ENCODE results near the gene CTPS2. TPM values are rescaled to one million over a fixed set of nuclear protein-coding genes. Genes with fewer than 3 reads are reported as not detected.

The CTPS2 gene
- total and polyA plus RNA-seq, 2 donors (not counting 3 experiments of a cell fraction or from before 2014, with no cell fraction given): 7.4 to 15.7 TPM

DNA sequence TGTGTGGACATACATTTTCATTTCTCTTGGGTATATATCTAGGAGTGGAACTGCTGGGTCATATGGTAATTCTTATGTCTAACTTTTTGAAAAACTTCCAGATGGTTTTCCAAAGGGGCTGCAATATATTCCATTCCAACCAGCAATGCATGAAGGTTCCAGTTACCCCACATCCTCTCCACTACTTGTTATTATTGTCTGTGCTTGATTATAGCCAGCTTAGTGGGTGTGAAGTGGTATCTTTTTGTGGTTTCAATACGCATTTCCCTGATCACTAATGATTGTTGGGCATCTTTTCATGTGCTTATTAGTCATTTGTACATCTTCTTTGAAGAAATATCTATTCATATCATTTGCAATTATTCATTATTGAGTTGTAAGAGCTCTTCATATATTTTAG is 94.0 kb downstream of the CTPS2 start:
- no peaks in the 10 kb centered on the region for H3K4me1 ChIP-seq (ENCODE audit: control insufficient read depth, extremely low read depth, insufficient read depth, low read length)
- H2AFZ ChIP-seq (ENCODE audit: low read depth, low read length): no peak overlapping the region
- DNase-seq (ENCODE audit: low read depth, low spot score) (no peak), FAIRE-seq (peak; percentile 53)
- no peak overlapping the region for H3K9ac ChIP-seq (replicated peaks; ENCODE audit: extremely low read depth, insufficient read depth, low read length)
- H3K79me2 ChIP-seq (ENCODE audit: control insufficient read depth, insufficient read depth, low read length): no peaks in the 10 kb centered on the region
- TF ChIP-seq POLR2AphosphoS5 (IDR thresholded peaks at IDR 0.05; ENCODE audit: insufficient read depth, low read depth, low read length) (no peak), JUN (IDR thresholded peaks at IDR 0.05; ENCODE audit: borderline replicate concordance, insufficient read depth, insufficient read length, low read depth) (no peak), GATA2 (IDR thresholded peaks at IDR 0.05; ENCODE audit: insufficient read depth, insufficient read length, low read depth, low read length) (no peak)
- intact Hi-C loops (cut with micrococcal nuclease): no loop called here
- H3K4me3 ChIP-seq (replicated peaks in 1 of 3; ENCODE audit: insufficient read depth in 1 of 3, low read depth in 1 of 3, low read length in 3 of 3): no peak overlapping the region
- ChIA-PET POLR2A (no interaction called here), CTCF (no interaction called here)
- no peaks in the 10 kb centered on the region for H3K9me3 ChIP-seq (replicated peaks; ENCODE audit: control insufficient read depth, insufficient read depth, low read length)
- H3K9me1 ChIP-seq (replicated peaks; ENCODE audit: control insufficient read depth, extremely low read depth, insufficient read depth, low read length): no peaks in the 10 kb centered on the region
- no peaks in the 10 kb centered on the region for H3K36me3 ChIP-seq (ENCODE audit: control insufficient read depth in 2 of 2, extremely low read depth in 1 of 2, insufficient read depth in 2 of 2, low read length in 2 of 2)
- no peak overlapping the region for H3K27ac ChIP-seq (ENCODE audit: insufficient read depth, low read depth, low read length)
- H3K27me3 ChIP-seq (ENCODE audit: control insufficient read depth in 2 of 2, insufficient read depth in 2 of 2, low read length in 2 of 2): no peaks in the 10 kb centered on the region
- no peaks in the 10 kb centered on the region for H4K20me1 ChIP-seq (replicated peaks; ENCODE audit: control insufficient read depth, extremely low read depth, insufficient read depth, low read length)
- no TSS peak for BruUV-seq (replicated peaks)
- dilution Hi-C loops (cut with MboI; ENCODE audit: extremely low pct_ligation_motif_present, low sequenced_read_pairs): no loop called here
- H3K4me2 ChIP-seq (ENCODE audit: insufficient read depth, low read length): no peak overlapping the region

DNA sequence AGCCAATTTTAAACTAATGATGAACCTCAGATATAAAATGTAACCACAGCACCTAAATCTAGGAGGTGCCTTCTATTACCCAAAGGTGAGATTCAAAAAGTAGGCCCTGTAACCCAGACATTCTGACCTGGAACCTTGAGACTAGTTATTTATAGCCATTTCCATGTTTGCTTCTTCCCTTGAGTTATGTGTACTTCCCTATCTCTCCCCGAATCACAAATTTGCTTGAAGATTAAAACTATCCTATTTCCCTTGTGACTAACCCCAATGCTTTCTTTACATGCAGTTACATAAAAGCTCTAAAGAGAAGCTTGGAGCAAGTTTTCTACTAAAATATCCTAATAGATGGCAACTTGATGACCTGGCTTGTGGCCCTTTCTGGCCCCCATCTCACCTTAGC is 95.1 kb downstream of the CTPS2 start:
- H3K9ac ChIP-seq (replicated peaks; ENCODE audit: extremely low read depth, insufficient read depth, low read length): no peak overlapping the region
- no peaks in the 10 kb centered on the region for H3K27me3 ChIP-seq (ENCODE audit: control insufficient read depth in 2 of 2, insufficient read depth in 2 of 2, low read length in 2 of 2)
- H2AFZ ChIP-seq (ENCODE audit: low read depth, low read length): no peak overlapping the region
- no peak overlapping the region for H3K4me2 ChIP-seq (ENCODE audit: insufficient read depth, low read length)
- ChIA-PET CTCF (no interaction called here), POLR2A (interaction anchor here (0.6 kb wide), 1 partner anchor 125 kb away, joined by 3 read pairs; no protein-coding TSS in a partner anchor)
- H3K36me3 ChIP-seq (ENCODE audit: control insufficient read depth in 2 of 2, extremely low read depth in 1 of 2, insufficient read depth in 2 of 2, low read length in 2 of 2): no peaks in the 10 kb centered on the region
- no peaks in the 10 kb centered on the region for H3K4me1 ChIP-seq (ENCODE audit: control insufficient read depth, extremely low read depth, insufficient read depth, low read length)
- dilution Hi-C loops (cut with MboI; ENCODE audit: extremely low pct_ligation_motif_present, low sequenced_read_pairs) (no loop called here), intact Hi-C loops (cut with micrococcal nuclease) (no loop called here)
- DNase-seq (ENCODE audit: low read depth, low spot score): no peak
- H3K79me2 ChIP-seq (ENCODE audit: control insufficient read depth, insufficient read depth, low read length): no peaks in the 10 kb centered on the region
- no peak for FAIRE-seq
- H3K9me3 ChIP-seq (replicated peaks; ENCODE audit: control insufficient read depth, insufficient read depth, low read length): no peaks in the 10 kb centered on the region
- TF ChIP-seq JUN (IDR thresholded peaks at IDR 0.05; ENCODE audit: borderline replicate concordance, insufficient read depth, insufficient read length, low read depth) (no peak), GATA2 (IDR thresholded peaks at IDR 0.05; ENCODE audit: insufficient read depth, insufficient read length, low read depth, low read length) (no peak), MYC (IDR thresholded peaks at IDR 0.05; ENCODE audit: low read depth, low read length) (no peak), POLR2A (IDR thresholded peaks at IDR 0.05; ENCODE audit: low read depth, low read length) (no peak), FOS (IDR thresholded peaks at IDR 0.05; ENCODE audit: borderline replicate concordance, insufficient read depth, low read length) (no peak), EZH2 (IDR thresholded peaks at IDR 0.05; ENCODE audit: borderline replicate concordance, low read depth, low read length, severe bottlenecking) (no peak), POLR2AphosphoS5 (IDR thresholded peaks at IDR 0.05; ENCODE audit: insufficient read depth, low read depth, low read length) (no peak)
- TF ChIP-seq, protein P1, sequence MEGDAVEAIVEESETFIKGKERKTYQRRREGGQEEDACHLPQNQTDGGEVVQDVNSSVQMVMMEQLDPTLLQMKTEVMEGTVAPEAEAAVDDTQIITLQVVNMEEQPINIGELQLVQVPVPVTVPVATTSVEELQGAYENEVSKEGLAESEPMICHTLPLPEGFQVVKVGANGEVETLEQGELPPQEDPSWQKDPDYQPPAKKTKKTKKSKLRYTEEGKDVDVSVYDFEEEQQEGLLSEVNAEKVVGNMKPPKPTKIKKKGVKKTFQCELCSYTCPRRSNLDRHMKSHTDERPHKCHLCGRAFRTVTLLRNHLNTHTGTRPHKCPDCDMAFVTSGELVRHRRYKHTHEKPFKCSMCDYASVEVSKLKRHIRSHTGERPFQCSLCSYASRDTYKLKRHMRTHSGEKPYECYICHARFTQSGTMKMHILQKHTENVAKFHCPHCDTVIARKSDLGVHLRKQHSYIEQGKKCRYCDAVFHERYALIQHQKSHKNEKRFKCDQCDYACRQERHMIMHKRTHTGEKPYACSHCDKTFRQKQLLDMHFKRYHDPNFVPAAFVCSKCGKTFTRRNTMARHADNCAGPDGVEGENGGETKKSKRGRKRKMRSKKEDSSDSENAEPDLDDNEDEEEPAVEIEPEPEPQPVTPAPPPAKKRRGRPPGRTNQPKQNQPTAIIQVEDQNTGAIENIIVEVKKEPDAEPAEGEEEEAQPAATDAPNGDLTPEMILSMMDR (IDR thresholded peaks at IDR 0.05; ENCODE audit: extremely low read depth in 1 of 2, insufficient read depth in 1 of 2, low read depth in 1 of 2, low read length in 2 of 2): no peak
- TF ChIP-seq, protein P2, sequence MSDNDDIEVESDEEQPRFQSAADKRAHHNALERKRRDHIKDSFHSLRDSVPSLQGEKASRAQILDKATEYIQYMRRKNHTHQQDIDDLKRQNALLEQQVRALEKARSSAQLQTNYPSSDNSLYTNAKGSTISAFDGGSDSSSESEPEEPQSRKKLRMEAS (IDR thresholded peaks at IDR 0.05; ENCODE audit: insufficient read depth, insufficient read length): no peak
- H3K27ac ChIP-seq (ENCODE audit: insufficient read depth, low read depth, low read length): no peak overlapping the region
- H3K4me3 ChIP-seq (replicated peaks in 1 of 3; ENCODE audit: insufficient read depth in 1 of 3, low read depth in 1 of 3, low read length in 3 of 3): no peak overlapping the region
- H3K9me1 ChIP-seq (replicated peaks; ENCODE audit: control insufficient read depth, extremely low read depth, insufficient read depth, low read length): no peaks in the 10 kb centered on the region
- H4K20me1 ChIP-seq (replicated peaks; ENCODE audit: control insufficient read depth, extremely low read depth, insufficient read depth, low read length): no peaks in the 10 kb centered on the region
- no TSS peak for BruUV-seq (replicated peaks)

Data from endothelial cell of umbilical vein (primary cell).